Measurements from ENCODE around the gene AKAP8.
"Not testable (repeated sequence)": the region's sequence is repeated elsewhere in the genome, so short reads cannot be mapped to it uniquely, and the experiment has no call there.

The AKAP8 gene

GRCh38 chr19:15340086-15340485, 39.5 kb downstream of the AKAP8 start:
- no peak for DNase-seq
- Histone ChIP-seq H3K27me3 (replicated peaks in 2 of 5; ENCODE audit: control insufficient read depth in 4 of 5, insufficient read depth in 5 of 5, low read length in 4 of 5) (no peaks in the 10 kb centered on the region), H3K9me3 (ENCODE audit: control extremely low read depth in 1 of 5, control insufficient read depth in 4 of 5, insufficient read depth in 2 of 5, low read depth in 1 of 5, low read length in 4 of 5) (no peaks in the 10 kb centered on the region), H3K4me1 (ENCODE audit: control extremely low read depth in 1 of 4, control insufficient read depth in 4 of 4, insufficient read depth in 4 of 4, low read length in 3 of 4) (no peaks in the 10 kb centered on the region), H3K27ac (ENCODE audit: insufficient read depth in 1 of 2, low read depth in 1 of 2, low read length in 2 of 2, poor library complexity in 1 of 2, severe bottlenecking in 2 of 2) (no peak overlapping the region), H3K4me3 (ENCODE audit: control insufficient read depth in 1 of 7, extremely low read depth in 1 of 7, insufficient read depth in 4 of 7, low read depth in 2 of 7, low read length in 6 of 7) (no peak overlapping the region), H3K36me3 (ENCODE audit: control insufficient read depth in 4 of 4, insufficient read depth in 4 of 4, low read length in 3 of 4) (peaks cover under 1 to 7% (median 4%) of the 10 kb centered on the region in 4 experiments)
- POLR2A ChIA-PET: interaction anchor here (0.8 kb wide), 1 partner anchor 37 kb away, joined by 3 read pairs; no protein-coding TSS in a partner anchor
- 100% methylated on average over 2 of the region's 4 CpGs for WGBS (ENCODE audit: insufficient coverage)
- CTCF ChIA-PET: interaction anchor here (0.7 to 1.2 kb wide), 2 partner anchors 15 to 1414 kb away, joined by 3 read pairs; no protein-coding TSS in a partner anchor

- H3K9me3 ChIP-seq (ENCODE audit: control extremely low read depth in 1 of 5, control insufficient read depth in 4 of 5, insufficient read depth in 2 of 5, low read depth in 1 of 5, low read length in 4 of 5): no peaks in the 10 kb centered on the region
- WGBS (ENCODE audit: insufficient coverage): 96% methylated on average over 6 of the region's 8 CpGs
- H3K4me3 ChIP-seq (ENCODE audit: control insufficient read depth in 1 of 7, extremely low read depth in 1 of 7, insufficient read depth in 4 of 7, low read depth in 2 of 7, low read length in 6 of 7): no peak overlapping the region
- H3K27ac ChIP-seq (ENCODE audit: insufficient read depth in 1 of 2, low read depth in 1 of 2, low read length in 2 of 2, poor library complexity in 1 of 2, severe bottlenecking in 2 of 2): no peak overlapping the region
- H3K36me3 ChIP-seq (ENCODE audit: control insufficient read depth in 4 of 4, insufficient read depth in 4 of 4, low read length in 3 of 4): peaks cover 0 to 3% (median 0%) of the 10 kb centered on the region in 4 experiments
- POLR2A ChIA-PET: interaction anchor here (0.8 kb wide), 1 partner anchor 42 kb away, joined by 3 read pairs; the partner anchor contains the start of gene AKAP8
- H3K4me1 ChIP-seq (ENCODE audit: control extremely low read depth in 1 of 4, control insufficient read depth in 4 of 4, insufficient read depth in 4 of 4, low read length in 3 of 4): peaks cover 0 to 20% (median 18%) of the 10 kb centered on the region in 4 experiments
- no peak for DNase-seq
- no peaks in the 10 kb centered on the region for H3K27me3 ChIP-seq (replicated peaks in 2 of 5; ENCODE audit: control insufficient read depth in 4 of 5, insufficient read depth in 5 of 5, low read length in 4 of 5)
- CTCF ChIA-PET: interaction anchor here (1.5 kb wide), 1 partner anchor 18 kb away, joined by 4 read pairs; no protein-coding TSS in a partner anchor
These were observed 42.4 kb downstream of the AKAP8 start for GRCh38 chr19:15337202-15337601.

- 100% methylated on average over 7 of the region's 7 CpGs for WGBS (ENCODE audit: insufficient coverage)
- POLR2A ChIA-PET: not testable (repeated sequence)
These were observed 43.6 kb downstream of the AKAP8 start for GRCh38 chr19:15335992-15336391.

GRCh38 chr19:15332311-15332996, 47.1 kb downstream of the AKAP8 start, which contains the start of gene BRD4:
BRD4 (minus strand) TSS chr19:15332539; CDS start chr19:15273099, 59,440 bp downstream.
- DNase-seq: peak; percentile 52 to 74 (median 65)
- 8% methylated on average over 35 of the region's 81 CpGs for WGBS (ENCODE audit: insufficient coverage)
- Histone ChIP-seq H3K27ac (ENCODE audit: insufficient read depth in 1 of 2, low read depth in 1 of 2, low read length in 2 of 2, poor library complexity in 1 of 2, severe bottlenecking in 2 of 2) (peak within 1 kb of the TSS; percentile 75 to 90), H3K9me3 (ENCODE audit: control extremely low read depth in 1 of 5, control insufficient read depth in 4 of 5, insufficient read depth in 2 of 5, low read depth in 1 of 5, low read length in 4 of 5) (no peaks in the 10 kb centered on the region), H3K36me3 (ENCODE audit: control insufficient read depth in 4 of 4, insufficient read depth in 4 of 4, low read length in 3 of 4) (peaks cover 0 to 3% (median under 1%) of the 10 kb centered on the region in 4 experiments), H3K4me1 (ENCODE audit: control extremely low read depth in 1 of 4, control insufficient read depth in 4 of 4, insufficient read depth in 4 of 4, low read length in 3 of 4) (peaks cover 9 to 44% (median 43%) of the 10 kb centered on the region in 4 experiments), H3K27me3 (replicated peaks in 2 of 5; ENCODE audit: control insufficient read depth in 4 of 5, insufficient read depth in 5 of 5, low read length in 4 of 5) (no peaks in the 10 kb centered on the region), H3K4me3 (ENCODE audit: control insufficient read depth in 1 of 7, extremely low read depth in 1 of 7, insufficient read depth in 4 of 7, low read depth in 2 of 7, low read length in 6 of 7) (peak within 1 kb of the TSS; percentile 83 to 97 (median 88))
- CTCF ChIA-PET: interaction anchor here (1.2 to 2.0 kb wide), 3 partner anchors 13 to 46 kb away, joined by 3 to 8 read pairs (median 5); no protein-coding TSS in a partner anchor
- POLR2A ChIA-PET: interaction anchor here (1.2 to 1.8 kb wide), 3 partner anchors 14 to 72 kb away, joined by 3 to 5 read pairs (median 4); no protein-coding TSS in a partner anchor

More at GRCh38 chr19:15335992-15336391, 43.6 kb downstream of the AKAP8 start:
- H3K27ac ChIP-seq (ENCODE audit: insufficient read depth in 1 of 2, low read depth in 1 of 2, low read length in 2 of 2, poor library complexity in 1 of 2, severe bottlenecking in 2 of 2); H3K36me3 ChIP-seq (ENCODE audit: control insufficient read depth in 4 of 4, insufficient read depth in 4 of 4, low read length in 3 of 4); DNase-seq; H3K27me3 ChIP-seq (replicated peaks in 2 of 5; ENCODE audit: control insufficient read depth in 4 of 5, insufficient read depth in 5 of 5, low read length in 4 of 5); H3K4me3 ChIP-seq (ENCODE audit: control insufficient read depth in 1 of 7, extremely low read depth in 1 of 7, insufficient read depth in 4 of 7, low read depth in 2 of 7, low read length in 6 of 7); H3K9me3 ChIP-seq (ENCODE audit: control extremely low read depth in 1 of 5, control insufficient read depth in 4 of 5, insufficient read depth in 2 of 5, low read depth in 1 of 5, low read length in 4 of 5): not testable (repeated sequence)
- CTCF ChIA-PET: interaction anchor here (0.6 kb wide), 1 partner anchor 30 kb away, joined by 3 read pairs; no protein-coding TSS in a partner anchor
- peaks cover 0 to 24% (median 22%) of the 10 kb centered on the region in 4 experiments for H3K4me1 ChIP-seq (ENCODE audit: control extremely low read depth in 1 of 4, control insufficient read depth in 4 of 4, insufficient read depth in 4 of 4, low read length in 3 of 4)

- peaks cover 11 to 52% (median 51%) of the 10 kb centered on the region in 4 experiments for H3K4me1 ChIP-seq (ENCODE audit: control extremely low read depth in 1 of 4, control insufficient read depth in 4 of 4, insufficient read depth in 4 of 4, low read length in 3 of 4)
- H3K9me3 ChIP-seq (ENCODE audit: control extremely low read depth in 1 of 5, control insufficient read depth in 4 of 5, insufficient read depth in 2 of 5, low read depth in 1 of 5, low read length in 4 of 5): no peaks in the 10 kb centered on the region
- WGBS (ENCODE audit: insufficient coverage): 0% methylated on average over 83 of the region's 122 CpGs
- H3K27ac ChIP-seq (ENCODE audit: insufficient read depth in 1 of 2, low read depth in 1 of 2, low read length in 2 of 2, poor library complexity in 1 of 2, severe bottlenecking in 2 of 2): peak overlapping the region; percentile 75 to 90
- CTCF ChIA-PET: interaction anchor here (1.2 kb wide), 1 partner anchor 14 kb away, joined by 3 read pairs; no protein-coding TSS in a partner anchor
- DNase-seq: peak; percentile 48 to 76 (median 68)
- POLR2A ChIA-PET: interaction anchor here (1.2 to 1.8 kb wide), 3 partner anchors 13 to 73 kb away, joined by 3 to 5 read pairs (median 3); no protein-coding TSS in a partner anchor
- no peaks in the 10 kb centered on the region for H3K27me3 ChIP-seq (replicated peaks in 2 of 5; ENCODE audit: control insufficient read depth in 4 of 5, insufficient read depth in 5 of 5, low read length in 4 of 5)
- peak overlapping the region; percentile 83 to 97 (median 88) for H3K4me3 ChIP-seq (ENCODE audit: control insufficient read depth in 1 of 7, extremely low read depth in 1 of 7, insufficient read depth in 4 of 7, low read depth in 2 of 7, low read length in 6 of 7)
- peaks cover 0 to 3% (median 0%) of the 10 kb centered on the region in 4 experiments for H3K36me3 ChIP-seq (ENCODE audit: control insufficient read depth in 4 of 4, insufficient read depth in 4 of 4, low read length in 3 of 4)
These were observed 47.9 kb downstream of the AKAP8 start for GRCh38 chr19:15331419-15332310.

- H3K36me3 ChIP-seq (ENCODE audit: control insufficient read depth in 4 of 4, insufficient read depth in 4 of 4, low read length in 3 of 4): peaks cover 0 to 3% (median 0%) of the 10 kb centered on the region in 4 experiments
- CTCF ChIA-PET: no interaction called here
- no peaks in the 10 kb centered on the region for H3K9me3 ChIP-seq (ENCODE audit: control extremely low read depth in 1 of 5, control insufficient read depth in 4 of 5, insufficient read depth in 2 of 5, low read depth in 1 of 5, low read length in 4 of 5)
- DNase-seq: peak; percentile 29 to 81 (median 76)
- peak overlapping the region; percentile 83 to 97 (median 87) for H3K4me3 ChIP-seq (ENCODE audit: control insufficient read depth in 1 of 7, extremely low read depth in 1 of 7, insufficient read depth in 4 of 7, low read depth in 2 of 7, low read length in 6 of 7)
- peak overlapping the region; percentile 74 to 90 for H3K27ac ChIP-seq (ENCODE audit: insufficient read depth in 1 of 2, low read depth in 1 of 2, low read length in 2 of 2, poor library complexity in 1 of 2, severe bottlenecking in 2 of 2)
- peaks cover 16 to 59% (median 55%) of the 10 kb centered on the region in 4 experiments for H3K4me1 ChIP-seq (ENCODE audit: control extremely low read depth in 1 of 4, control insufficient read depth in 4 of 4, insufficient read depth in 4 of 4, low read length in 3 of 4)
- 20% methylated on average over 7 of the region's 17 CpGs for WGBS (ENCODE audit: insufficient coverage)
- H3K27me3 ChIP-seq (replicated peaks in 2 of 5; ENCODE audit: control insufficient read depth in 4 of 5, insufficient read depth in 5 of 5, low read length in 4 of 5): no peaks in the 10 kb centered on the region
- POLR2A ChIA-PET: interaction anchor here (0.7 to 1.3 kb wide), 2 partner anchors 38 to 41 kb away, joined by 3 read pairs; no protein-coding TSS in a partner anchor
These were observed 48.7 kb downstream of the AKAP8 start for GRCh38 chr19:15330801-15331418.

Measured in common myeloid progenitor, CD34-positive (primary cell).